ENCODE data around the gene RSRC1.

- no peak for TF ChIP-seq CTCF (IDR thresholded peaks at IDR 0.05; ENCODE audit: insufficient read depth, low read depth, low read length)
- no peak for TF ChIP-seq EZH2 (IDR thresholded peaks at IDR 0.05; ENCODE audit: insufficient read depth, low read length)
These were observed 462.3 kb downstream of the RSRC1 start for GRCh38 chr3:158571969-158572765.

Data from astrocyte (in vitro differentiated cells and primary cell).